Lower leg skin (tissue), 4 donors: ENCODE data around the gene KCND2. TPM values are rescaled to one million over a fixed set of nuclear protein-coding genes. Genes with fewer than 3 reads are reported as not detected.
"Not testable (repeated sequence)": the region's sequence is repeated elsewhere in the genome, so short reads cannot be mapped to it uniquely, and the experiment has no call there.

Experiments used
- DNase-seq, 2 donors: peaks; one replicate each; pipeline ENCODE4 v3.0.0-alpha.2; 2019; ENCODE audit warnings: low spot score in 2 of 2
- H3K4me3 ChIP-seq: fragments of 200-600 bp; sonication (generic); 2 replicates; pipeline ENCODE4 v1.5.1; 2017; ENCODE audit warnings: mild to moderate bottlenecking, low read depth; ENCODE audit not compliant: poor library complexity, severe bottlenecking
- POLR2A ChIP-seq, 2 donors: fragments of 450-650 bp; IDR thresholded peaks; one replicate each; pipeline ENCODE4 v1.6.1; 2016 to 2017; ENCODE audit warnings: antibody characterized with exemption in 2 of 2, mild to moderate bottlenecking in 1 of 2, moderate library complexity in 1 of 2
- WGBS, 2 donors: methylation state at CpG; one replicate each; pipeline ENCODE4 v1.1.5; 2018; 5-methylcytosine and 5-hydroxymethylcytosine counted together
- intact Hi-C: fragments of 100-400 bp; cut with DNase I; formaldehyde crosslinking; loops from one replicate; pipeline ENCODE4 v1.15.0; 2023; ENCODE audit warnings: low total_unique reads
- total RNA-seq, 4 donors: library from RNA; depleted of rRNA; stranded (reverse); fragments of >200 nt; gene quantifications; one replicate each; pipeline ENCODE4 v1.1.0, GENCODE V29; 2016
- TF ChIP-seq, protein P1 (sequence below), 3 donors: fragments of 450-650 bp; IDR thresholded peaks; one replicate each; pipeline ENCODE4 v1.5.1; 2016; ENCODE audit warnings: antibody characterized with exemption in 3 of 3, mild to moderate bottlenecking in 3 of 3, moderate library complexity in 2 of 3

KCND2 gene
- total RNA-seq: under 1 TPM; 0.11 to 0.25 (median 0.15) TPM

- 1% methylated on average over 38 to 43 of the region's 69 CpGs for WGBS, 2 donors
- DNase-seq: no peak
- peak within 1 kb of the TSS; percentile 20 for H3K4me3 ChIP-seq
- intact Hi-C loops: no loop called here
- TF ChIP-seq POLR2A (IDR thresholded peaks at IDR 0.05): no peak
- TF ChIP-seq, protein P1, sequence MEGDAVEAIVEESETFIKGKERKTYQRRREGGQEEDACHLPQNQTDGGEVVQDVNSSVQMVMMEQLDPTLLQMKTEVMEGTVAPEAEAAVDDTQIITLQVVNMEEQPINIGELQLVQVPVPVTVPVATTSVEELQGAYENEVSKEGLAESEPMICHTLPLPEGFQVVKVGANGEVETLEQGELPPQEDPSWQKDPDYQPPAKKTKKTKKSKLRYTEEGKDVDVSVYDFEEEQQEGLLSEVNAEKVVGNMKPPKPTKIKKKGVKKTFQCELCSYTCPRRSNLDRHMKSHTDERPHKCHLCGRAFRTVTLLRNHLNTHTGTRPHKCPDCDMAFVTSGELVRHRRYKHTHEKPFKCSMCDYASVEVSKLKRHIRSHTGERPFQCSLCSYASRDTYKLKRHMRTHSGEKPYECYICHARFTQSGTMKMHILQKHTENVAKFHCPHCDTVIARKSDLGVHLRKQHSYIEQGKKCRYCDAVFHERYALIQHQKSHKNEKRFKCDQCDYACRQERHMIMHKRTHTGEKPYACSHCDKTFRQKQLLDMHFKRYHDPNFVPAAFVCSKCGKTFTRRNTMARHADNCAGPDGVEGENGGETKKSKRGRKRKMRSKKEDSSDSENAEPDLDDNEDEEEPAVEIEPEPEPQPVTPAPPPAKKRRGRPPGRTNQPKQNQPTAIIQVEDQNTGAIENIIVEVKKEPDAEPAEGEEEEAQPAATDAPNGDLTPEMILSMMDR (IDR thresholded peaks at IDR 0.05): no peak
Observed at GRCh38 chr7:120272701-120273475, at the start of gene KCND2. TSS of gene KCND2 (plus strand) at chr7:120273175.

DNA sequence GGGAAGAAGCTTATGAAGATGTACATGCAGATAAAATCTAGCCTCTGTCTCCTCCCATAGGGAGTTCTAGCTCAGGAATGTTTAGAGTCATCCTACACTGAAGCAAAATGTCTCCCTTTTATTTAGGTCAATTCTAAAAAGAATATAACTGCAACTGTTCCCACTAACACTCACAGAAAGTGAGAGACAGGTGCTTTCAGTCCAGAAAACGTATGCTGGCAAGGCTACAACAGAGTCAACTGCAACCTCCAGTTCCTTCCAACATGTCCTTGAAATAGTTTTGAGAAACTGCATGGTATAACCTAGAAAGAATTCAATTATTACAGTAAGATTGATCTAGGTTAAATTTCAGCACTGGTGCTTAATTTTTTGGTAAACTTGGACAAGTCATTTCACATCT lies 46.8 kb upstream of the KCND2 start:
- WGBS, 2 donors: 44 to 76% methylated on average over 1 of the region's 1 CpG
- DNase-seq: no peak
- TF ChIP-seq, protein P1 (IDR thresholded peaks at IDR 0.05): no peak
- TF ChIP-seq POLR2A (IDR thresholded peaks at IDR 0.05): no peak
- no peak overlapping the region for H3K4me3 ChIP-seq
- intact Hi-C loops: no loop called here

GRCh38 chr7:120227255-120227654 lies 45.7 kb upstream of the KCND2 start:
- TF ChIP-seq POLR2A (IDR thresholded peaks at IDR 0.05): no peak
- TF ChIP-seq, protein P1 (IDR thresholded peaks at IDR 0.05): no peak
- no peak overlapping the region for H3K4me3 ChIP-seq
- no peak for DNase-seq
- WGBS, 2 donors: 79 to 81% methylated on average over 3 of the region's 3 CpGs
- intact Hi-C loops: no loop called here

GRCh38 chr7:120229084-120229483 lies 43.9 kb upstream of the KCND2 start:
- no peak overlapping the region for H3K4me3 ChIP-seq
- no peak for DNase-seq
- TF ChIP-seq, protein P1 (IDR thresholded peaks at IDR 0.05): no peak
- TF ChIP-seq POLR2A (IDR thresholded peaks at IDR 0.05): no peak
- WGBS, 2 donors: 47 to 61% methylated on average over 3 of the region's 3 CpGs
- intact Hi-C loops: no loop called here

DNA sequence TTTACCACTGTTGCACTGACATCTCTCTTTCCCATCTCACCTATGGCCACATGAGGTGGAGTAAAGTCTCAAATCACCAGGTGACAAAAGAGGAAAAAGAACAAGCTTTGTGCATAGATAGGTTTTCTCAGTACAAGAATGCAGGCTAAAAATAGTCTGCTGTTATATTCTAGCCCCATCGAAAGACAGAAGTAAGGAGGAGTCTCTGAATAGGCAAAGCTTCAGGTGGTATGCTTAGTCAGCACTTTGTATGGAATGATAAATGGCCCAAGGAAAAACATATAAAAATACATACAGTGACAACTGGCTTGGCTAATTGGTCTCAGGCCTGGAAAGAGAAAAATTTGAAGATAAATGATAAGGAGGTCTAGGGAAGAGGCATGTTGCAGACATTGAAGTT lies 39.6 kb upstream of the KCND2 start:
- TF ChIP-seq POLR2A (IDR thresholded peaks at IDR 0.05): no peak
- TF ChIP-seq, protein P1 (IDR thresholded peaks at IDR 0.05): no peak
- intact Hi-C loops: no loop called here
- H3K4me3 ChIP-seq: no peak overlapping the region
- DNase-seq: no peak
- 42 to 59% methylated on average over 1 of the region's 1 CpG for WGBS, 2 donors

DNA sequence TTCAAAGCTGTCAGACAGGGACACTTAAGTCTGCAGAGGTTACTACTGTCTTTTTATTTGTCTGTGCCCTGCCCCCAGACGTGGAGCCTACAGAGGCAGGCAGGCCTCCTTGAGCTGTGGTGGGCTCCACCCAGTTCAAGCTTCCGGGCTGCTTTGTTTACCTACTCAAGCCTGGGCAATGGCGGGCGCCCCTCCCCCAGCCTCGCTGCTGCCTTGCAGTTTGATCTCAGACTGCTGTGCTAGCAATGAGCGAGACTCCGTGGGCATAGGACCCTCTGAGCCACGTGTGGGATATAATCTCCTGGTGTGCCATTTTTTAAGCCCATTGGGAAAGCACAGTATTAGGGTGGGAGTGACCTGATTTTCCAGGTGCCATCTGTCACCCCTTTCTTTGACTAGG lies 32.6 kb upstream of the KCND2 start:
- peak in 1 of 2 donors; percentile 45 for DNase-seq
- WGBS, 2 donors: 82 to 90% methylated on average over 4 to 8 of the region's 8 CpGs
- H3K4me3 ChIP-seq, intact Hi-C loops: not testable (repeated sequence)
